SH-SY5Y (cell line): ENCODE results near the gene TAF4.

Experiments used
- GATA2 ChIP-seq: IDR thresholded peaks from 2 replicates; pipeline ENCODE4 v1.6.1; 2011; ENCODE audit warnings: mild to moderate bottlenecking, low read depth, low read length
- GATA3 ChIP-seq: IDR thresholded peaks from 2 replicates; pipeline ENCODE4 v1.6.1; 2011; ENCODE audit warnings: low read depth, mild to moderate bottlenecking, low read length, moderate library complexity

DNA sequence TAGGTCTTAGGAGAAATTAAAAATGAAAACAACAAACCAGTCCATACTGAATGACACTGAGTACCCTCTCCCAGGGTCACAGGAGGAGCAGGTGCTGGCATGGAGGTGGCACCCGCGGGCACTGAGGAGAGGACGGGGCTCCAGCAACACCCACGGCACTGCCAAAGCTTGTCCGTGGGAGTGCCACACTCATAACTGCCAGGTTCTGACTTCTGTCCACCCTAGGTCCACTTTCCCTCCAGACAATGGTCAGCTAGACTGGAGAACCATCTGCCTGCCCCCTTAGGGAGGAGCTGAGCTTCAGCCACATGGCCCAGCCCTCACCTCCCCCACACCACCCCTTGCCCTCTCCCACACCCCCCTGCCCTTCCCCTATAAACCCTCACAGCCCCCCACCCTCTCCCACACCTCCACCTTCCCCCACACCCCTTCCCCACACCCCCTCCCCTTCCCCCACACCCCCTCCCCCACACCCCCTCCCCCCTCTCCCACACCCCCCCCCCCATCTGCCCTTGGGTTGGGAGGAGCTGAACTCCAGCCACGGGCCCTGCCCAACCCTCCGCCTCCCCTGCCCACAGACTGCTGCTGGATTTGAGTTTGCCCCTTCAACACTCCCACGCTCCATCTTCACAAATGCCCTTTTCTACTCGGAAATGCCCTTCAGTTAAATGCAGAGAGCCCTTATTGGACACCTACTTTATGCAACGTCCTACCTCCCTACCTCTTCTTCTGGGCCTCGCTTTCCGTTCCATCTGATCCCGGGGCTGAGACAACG, 129.6 kb downstream of the TAF4 start:
- TF ChIP-seq GATA2 (no peak), GATA3 (no peak)
